ENCODE results near the gene LDB2. TPM values are rescaled to one million over a fixed set of nuclear protein-coding genes. Genes with fewer than 3 reads are reported as not detected.

LDB2 gene
- total RNA-seq, 1 donor from 2014 or later, result 4.9 TPM

- no peak for DNase-seq (ENCODE audit: low read depth)
- Mint-ChIP-seq H3K4me3 (ENCODE audit: unreplicated experiment) (no peak overlapping the region), H3K27ac (ENCODE audit: unreplicated experiment) (no peak overlapping the region), H3K9me3 (ENCODE audit: unreplicated experiment) (peaks cover 3% of the 10 kb centered on the region), H3K4me1 (ENCODE audit: low read depth, unreplicated experiment) (no peaks in the 10 kb centered on the region), H3K36me3 (ENCODE audit: low read depth, unreplicated experiment) (no peaks in the 10 kb centered on the region), H3K27me3 (ENCODE audit: low read depth, unreplicated experiment) (peaks cover 12% of the 10 kb centered on the region)
- Histone ChIP-seq H2AFZ (ENCODE audit: low read depth, low read length) (no peak overlapping the region), H3K27me3 (ENCODE audit: insufficient read depth, low read length) (no peaks in the 10 kb centered on the region), H3K9ac (ENCODE audit: low read length) (no peak overlapping the region), H3K4me2 (ENCODE audit: low read length) (no peak overlapping the region), H3K27ac (ENCODE audit: low read depth, low read length) (no peak overlapping the region), H3K4me1 (ENCODE audit: insufficient read depth, low read length) (no peaks in the 10 kb centered on the region), H3K79me2 (ENCODE audit: insufficient read depth, low read length) (no peaks in the 10 kb centered on the region), H3K4me3 (ENCODE audit: insufficient read depth, low read depth, low read length) (no peak overlapping the region), H3K36me3 (ENCODE audit: insufficient read depth, low read length) (no peaks in the 10 kb centered on the region), H4K20me1 (ENCODE audit: insufficient read depth, low read length) (no peaks in the 10 kb centered on the region), H3K9me3 (ENCODE audit: insufficient read depth, low read depth, low read length) (no peaks in the 10 kb centered on the region)
- no peak for TF ChIP-seq CTCF (IDR thresholded peaks at IDR 0.05; ENCODE audit: insufficient read depth, low read depth, low read length)
- no peak for TF ChIP-seq EZH2 (IDR thresholded peaks at IDR 0.05; ENCODE audit: insufficient read depth, low read length)
- no peak for FAIRE-seq
Measured at GRCh38 chr4:16938512-16939040, 40.1 kb upstream of the LDB2 start.

- H3K9ac ChIP-seq (ENCODE audit: low read length), result no peak overlapping the region
- H3K27me3 ChIP-seq (ENCODE audit: insufficient read depth, low read length), result no peaks in the 10 kb centered on the region
- H3K9me3 Mint-ChIP-seq (ENCODE audit: unreplicated experiment), result no peaks in the 10 kb centered on the region
- TF ChIP-seq CTCF (IDR thresholded peaks at IDR 0.05; ENCODE audit: insufficient read depth, low read depth, low read length) (no peak), EZH2 (IDR thresholded peaks at IDR 0.05; ENCODE audit: insufficient read depth, low read length) (no peak)
- no peaks in the 10 kb centered on the region for H3K36me3 Mint-ChIP-seq (ENCODE audit: low read depth, unreplicated experiment)
- H3K9me3 ChIP-seq (ENCODE audit: insufficient read depth, low read depth, low read length), result no peaks in the 10 kb centered on the region
- no peaks in the 10 kb centered on the region for H3K4me1 Mint-ChIP-seq (ENCODE audit: low read depth, unreplicated experiment)
- H3K4me1 ChIP-seq (ENCODE audit: insufficient read depth, low read length), result no peaks in the 10 kb centered on the region
- H3K27ac ChIP-seq (ENCODE audit: low read depth, low read length), result no peak overlapping the region
- H3K4me3 Mint-ChIP-seq (ENCODE audit: unreplicated experiment), result no peak overlapping the region
- peak; percentile 48 for DNase-seq (ENCODE audit: low read depth)
- H3K4me3 ChIP-seq (ENCODE audit: insufficient read depth, low read depth, low read length), result no peak overlapping the region
- H4K20me1 ChIP-seq (ENCODE audit: insufficient read depth, low read length), result no peaks in the 10 kb centered on the region
- H3K36me3 ChIP-seq (ENCODE audit: insufficient read depth, low read length), result no peaks in the 10 kb centered on the region
- no peak overlapping the region for H3K4me2 ChIP-seq (ENCODE audit: low read length)
- H3K27ac Mint-ChIP-seq (ENCODE audit: unreplicated experiment), result no peak overlapping the region
- no peaks in the 10 kb centered on the region for H3K79me2 ChIP-seq (ENCODE audit: insufficient read depth, low read length)
- FAIRE-seq, result no peak
- peaks cover 3% of the 10 kb centered on the region for H3K27me3 Mint-ChIP-seq (ENCODE audit: low read depth, unreplicated experiment)
- H2AFZ ChIP-seq (ENCODE audit: low read depth, low read length), result no peak overlapping the region
Measured at GRCh38 chr4:16931339-16932305, 33.2 kb upstream of the LDB2 start.

Data from astrocyte (in vitro differentiated cells and primary cell).